GM21825 (cell line): Measurements from ENCODE around the gene RSPO3.

Experiments
- ATAC-seq: cut with Tn5 transposase; IDR thresholded peaks from one replicate; pipeline ENCODE4 v1.9.1; 2021; ENCODE audit warnings: mild to moderate bottlenecking, moderate library complexity; ENCODE audit not compliant: unreplicated experiment

The RSPO3 gene

DNA sequence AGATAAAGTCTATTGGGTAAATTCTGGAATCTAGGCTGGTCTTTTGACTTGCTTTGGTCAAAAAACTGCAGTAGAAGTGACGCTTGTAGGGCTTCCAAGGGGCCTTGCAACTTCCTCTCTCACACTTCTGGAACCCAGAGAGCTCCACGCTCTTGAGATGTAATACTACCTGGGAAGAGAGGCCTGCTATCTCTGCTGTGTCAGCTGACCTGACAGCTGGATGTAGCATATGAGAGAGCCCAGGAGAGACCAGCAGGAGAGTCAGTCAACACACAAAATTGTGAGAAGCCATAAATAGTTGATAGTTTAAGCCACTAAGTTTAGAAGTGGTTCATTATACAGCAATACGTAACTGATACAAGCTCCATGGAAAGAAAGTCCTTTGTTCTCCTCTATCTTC lies 7.8 kb upstream of the RSPO3 start:
- ATAC-seq: no peak

DNA sequence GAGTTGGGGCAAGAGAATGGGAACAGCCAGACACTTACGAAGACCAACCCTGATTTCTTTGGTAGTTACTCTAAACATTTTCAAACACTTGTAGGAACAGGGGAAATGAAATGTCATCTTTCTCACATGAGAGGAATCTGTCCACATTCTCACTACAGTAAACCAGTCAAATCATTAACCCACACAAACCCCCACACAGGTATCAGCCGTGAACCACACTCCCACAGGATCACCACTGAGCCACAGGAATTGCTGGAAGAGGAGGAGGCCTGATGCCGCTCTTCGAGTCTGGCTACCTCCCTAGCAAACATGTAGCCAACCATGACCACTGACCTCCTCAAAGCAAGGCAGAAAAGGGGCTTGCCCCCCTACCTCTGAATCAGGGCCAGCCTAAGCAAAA lies 6.9 kb upstream of the RSPO3 start:
- ATAC-seq: no peak

DNA sequence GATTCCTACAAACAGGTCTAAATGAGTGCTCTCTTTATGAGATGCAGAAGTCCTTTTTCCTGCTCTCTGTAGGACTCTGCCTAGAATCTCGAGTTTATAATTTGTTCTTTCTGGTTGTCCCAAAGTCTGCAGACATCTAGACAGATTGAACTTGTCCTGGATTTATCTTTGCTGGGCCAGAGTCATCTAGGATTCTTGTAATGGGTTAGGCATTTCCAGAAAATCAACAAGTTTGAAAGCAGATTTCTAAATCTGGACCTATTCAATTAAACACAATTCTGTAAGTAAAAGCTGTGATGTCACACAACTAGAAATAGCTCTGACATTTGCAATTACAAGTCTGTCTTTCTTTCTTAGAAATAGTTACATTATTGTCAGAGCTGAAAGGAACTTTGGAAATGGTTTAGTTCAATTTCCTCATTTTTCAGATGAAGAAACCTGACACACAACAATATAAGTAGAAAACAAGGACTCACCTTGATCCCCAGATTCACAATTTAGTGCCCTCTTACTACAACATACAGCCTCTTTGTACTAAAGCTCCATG lies 4.2 kb upstream of the RSPO3 start:
- no peak for ATAC-seq

DNA sequence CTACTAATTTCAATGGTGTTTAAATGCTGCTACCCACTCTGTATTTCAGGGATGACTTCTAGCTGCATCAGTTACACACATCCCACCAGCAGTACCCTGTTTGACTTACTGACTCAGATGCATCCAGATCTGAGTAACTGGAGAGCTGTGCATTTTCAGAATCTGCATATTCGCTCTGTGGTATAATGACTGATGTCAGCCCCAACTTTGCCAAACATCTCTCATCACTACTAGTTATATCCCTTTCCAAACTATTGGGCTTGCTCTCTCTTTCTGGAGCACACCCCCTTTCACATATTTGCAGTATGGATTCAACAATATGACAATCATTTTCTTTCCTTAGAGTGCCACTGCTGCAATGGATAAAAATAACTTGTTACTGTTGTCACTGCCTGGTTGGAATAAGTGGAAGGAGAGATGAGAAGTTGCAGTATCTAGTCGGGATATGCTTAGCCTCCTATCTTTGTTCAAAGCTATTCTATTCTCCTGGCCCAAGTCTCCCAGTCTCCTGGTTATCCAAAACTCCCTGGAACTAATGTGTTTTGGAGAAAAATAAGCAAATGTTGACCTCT lies 3.3 kb upstream of the RSPO3 start:
- no peak for ATAC-seq

DNA sequence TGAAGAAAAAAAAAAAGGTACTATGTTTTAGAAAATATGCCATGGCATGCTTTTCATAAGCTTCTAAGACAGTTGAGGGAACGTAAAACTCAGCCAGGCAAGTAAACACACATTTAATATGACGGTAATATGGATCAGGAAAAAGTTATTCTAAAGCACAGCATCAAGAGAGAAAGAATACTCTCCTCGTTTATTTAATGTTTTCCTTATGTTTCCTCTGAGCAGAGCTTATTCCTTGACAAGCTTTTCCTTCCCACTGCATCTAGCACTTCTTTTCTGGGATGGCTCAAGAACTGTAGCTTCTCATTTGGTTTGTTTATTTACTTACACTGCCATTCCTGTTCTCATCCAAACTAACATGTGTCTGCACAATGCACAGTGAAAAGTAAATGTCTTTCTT lies 2.7 kb upstream of the RSPO3 start:
- no peak for ATAC-seq

DNA sequence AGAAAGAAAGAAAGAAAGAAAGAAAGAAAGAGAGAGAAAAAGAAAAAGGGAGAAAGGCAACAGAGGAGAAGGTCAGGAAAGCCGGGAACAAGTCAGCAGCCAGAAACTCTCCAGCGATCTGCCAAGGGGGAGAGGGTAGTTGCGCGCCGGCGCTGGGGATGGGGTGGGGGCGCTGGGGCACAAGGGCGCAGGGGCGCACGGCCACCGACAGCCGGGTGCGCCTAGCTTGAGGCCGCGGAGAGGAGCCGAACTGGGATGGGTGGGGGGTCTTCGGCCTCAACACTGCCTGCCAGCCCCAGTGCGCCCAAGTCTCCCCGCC lies 533 bp upstream of the RSPO3 start:
- no peak for ATAC-seq

DNA sequence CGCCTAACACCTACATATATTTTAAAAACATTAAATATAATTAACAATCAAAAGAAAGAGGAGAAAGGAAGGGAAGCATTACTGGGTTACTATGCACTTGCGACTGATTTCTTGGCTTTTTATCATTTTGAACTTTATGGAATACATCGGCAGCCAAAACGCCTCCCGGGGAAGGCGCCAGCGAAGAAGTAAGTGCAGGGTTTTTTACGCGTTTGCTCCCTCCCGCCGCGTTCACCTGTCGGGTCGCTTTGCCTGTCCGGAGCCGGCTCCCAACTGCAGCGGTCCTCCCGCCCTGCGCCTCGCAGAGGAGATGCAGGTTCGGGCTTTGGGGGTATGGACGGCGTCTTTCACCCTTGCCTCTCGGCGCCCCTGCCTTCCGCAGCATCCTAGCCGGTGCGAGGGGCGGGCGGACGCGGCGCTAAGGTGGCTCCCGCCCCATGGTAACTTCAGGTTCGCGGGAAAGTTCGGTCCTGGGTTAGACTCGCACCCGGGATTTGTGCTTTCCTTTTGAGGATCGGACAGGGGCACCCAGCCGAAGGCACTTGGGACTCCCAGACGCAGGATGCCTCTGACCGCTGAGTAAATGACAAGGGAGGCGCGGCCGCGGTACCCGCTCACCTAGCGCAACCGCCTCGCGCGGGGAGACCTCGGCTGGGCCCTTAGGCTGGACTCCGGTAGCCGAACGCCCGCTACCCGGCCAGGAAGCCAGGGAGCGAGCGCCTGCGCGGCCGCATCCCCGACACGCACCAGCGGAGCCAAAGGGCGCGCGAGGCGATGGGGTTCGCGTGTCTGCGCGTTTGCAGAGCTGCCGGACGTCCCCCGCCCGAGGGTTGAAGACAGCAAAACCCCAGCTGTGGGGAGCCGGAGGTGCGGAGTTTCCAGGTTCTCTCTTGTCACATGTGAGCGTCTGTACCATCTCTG lies 891 bp downstream of the RSPO3 start:
- no peak for ATAC-seq

DNA sequence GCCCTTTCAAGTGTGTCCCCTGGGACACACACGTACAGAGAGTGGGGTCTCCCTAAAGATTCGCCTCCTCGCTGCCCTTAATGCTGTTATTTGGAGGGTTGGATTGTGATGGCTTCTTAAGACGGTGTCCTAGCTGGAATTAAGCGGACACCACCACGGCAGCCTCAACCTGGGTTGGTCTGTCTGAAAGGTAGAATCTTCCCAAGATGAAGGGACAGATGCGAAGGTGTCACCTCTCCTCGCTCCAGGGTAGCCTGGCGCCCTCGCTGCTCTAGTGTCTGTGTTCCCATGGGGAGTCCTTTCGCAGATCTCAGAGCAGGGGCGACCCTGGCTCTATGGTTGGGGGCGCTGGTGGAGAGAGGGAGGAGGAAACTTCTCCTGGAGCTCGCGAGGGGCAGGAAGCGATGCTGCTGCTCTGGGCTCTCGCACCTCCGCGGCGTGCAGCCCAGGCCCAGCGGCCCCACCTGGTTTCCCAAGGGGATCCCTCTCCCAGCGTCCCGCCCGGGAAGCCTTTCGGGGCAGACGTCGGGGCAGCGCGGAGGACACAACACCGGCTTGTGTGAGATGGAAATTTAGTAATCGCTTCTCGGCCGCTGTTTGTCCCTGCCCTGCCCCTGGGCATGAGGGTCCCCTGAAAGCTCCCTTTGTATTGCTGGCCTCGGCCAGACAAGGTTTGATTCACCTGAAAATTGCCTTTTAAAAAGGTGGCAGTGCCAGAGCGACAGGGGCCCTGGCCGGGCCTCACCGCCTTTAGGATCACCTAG lies 1.7 kb downstream of the RSPO3 start:
- ATAC-seq: no peak

DNA sequence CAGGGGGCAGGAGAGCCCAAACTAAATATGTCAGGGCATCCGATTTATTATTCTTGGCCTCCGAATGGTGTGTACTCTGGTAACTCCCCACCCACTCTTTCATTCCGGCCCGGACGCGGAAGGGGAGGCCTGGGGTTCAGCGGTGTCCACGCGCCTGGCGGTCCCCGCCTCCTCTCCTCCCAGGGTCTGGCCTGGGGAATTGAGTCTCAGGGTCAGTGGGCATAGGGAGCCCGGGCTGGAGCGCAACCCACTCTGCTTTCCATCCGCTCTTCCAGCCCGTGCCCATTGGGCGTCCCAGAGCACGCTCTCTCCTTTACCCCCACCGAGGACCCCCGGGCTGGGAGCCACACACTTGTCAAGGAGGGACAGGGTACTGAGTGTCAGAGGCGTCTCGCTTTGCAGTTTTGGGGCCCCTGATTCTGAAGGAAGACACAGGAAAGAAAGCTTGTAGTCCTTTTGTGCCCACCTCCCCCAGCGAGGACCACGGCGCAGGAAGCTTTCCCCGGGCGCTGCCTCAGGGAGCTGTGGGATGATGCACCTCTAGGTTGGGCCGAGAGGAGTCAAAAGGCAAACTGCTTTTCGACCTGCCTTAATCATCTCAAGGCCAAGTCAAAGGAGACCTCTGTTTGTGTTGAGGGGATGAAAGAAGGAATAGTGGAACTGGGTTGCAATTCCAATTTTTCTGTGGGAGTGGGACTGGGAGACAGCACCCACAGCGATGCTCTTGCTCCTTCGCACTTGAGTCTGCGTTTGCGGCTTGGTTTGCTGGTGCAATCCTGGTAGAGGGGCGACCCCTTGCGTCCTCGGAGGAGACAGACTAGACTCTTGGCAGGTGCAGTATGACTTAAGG lies 2.5 kb downstream of the RSPO3 start:
- ATAC-seq: peak; percentile 80

DNA sequence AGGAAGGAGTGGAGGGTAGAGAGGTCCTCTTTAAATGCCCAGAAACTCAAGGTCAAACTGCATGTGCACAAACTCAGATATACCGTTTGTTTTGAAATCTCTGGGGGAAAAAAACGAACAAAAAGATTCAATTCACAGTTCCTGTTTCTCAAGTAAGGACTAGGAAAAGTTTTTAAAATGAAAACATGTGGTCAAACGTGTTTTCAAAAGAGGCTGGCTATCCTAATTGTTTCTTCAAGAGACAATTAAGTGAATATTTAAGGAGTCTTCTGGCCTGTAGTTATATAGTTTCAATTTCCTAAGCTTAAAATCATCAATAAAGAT lies 3.1 kb downstream of the RSPO3 start:
- ATAC-seq: no peak

DNA sequence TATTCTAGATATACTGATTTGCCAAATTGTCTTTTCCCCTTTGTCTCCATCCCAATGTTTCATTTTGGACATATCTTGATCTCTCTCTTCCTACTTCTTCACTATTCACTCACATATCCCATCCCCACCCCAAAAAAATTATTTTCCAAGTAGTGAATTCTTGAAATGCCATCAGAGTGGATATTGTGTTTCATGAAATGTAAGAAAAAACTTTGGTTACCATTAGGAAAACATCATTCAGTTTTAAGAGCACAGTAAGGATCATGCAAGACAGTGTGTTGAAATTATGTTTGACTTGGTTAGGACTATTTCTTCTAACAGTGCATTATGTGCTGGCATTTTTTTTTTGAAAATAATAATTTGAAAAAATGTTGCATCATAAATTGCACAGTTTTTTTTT lies 5.7 kb downstream of the RSPO3 start:
- ATAC-seq: no peak

DNA sequence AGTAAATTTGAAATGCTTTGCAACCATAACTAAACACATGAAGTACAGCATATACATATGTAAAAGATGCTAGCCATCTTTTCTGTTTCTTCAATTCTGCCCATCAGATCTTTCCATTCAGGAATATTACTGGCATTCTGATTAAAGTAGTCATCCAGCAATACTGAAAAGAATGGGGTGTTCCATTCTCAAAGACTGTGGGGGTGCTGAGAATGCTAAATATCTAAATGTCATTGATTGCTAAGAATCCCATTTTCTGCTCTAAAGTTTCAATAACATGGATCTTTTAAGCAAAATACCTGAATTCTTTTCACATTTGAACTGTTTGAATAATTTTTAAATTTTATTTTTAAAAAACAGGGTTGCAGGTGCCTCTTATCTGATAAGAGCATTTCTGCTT lies 6.2 kb downstream of the RSPO3 start:
- ATAC-seq: no peak

DNA sequence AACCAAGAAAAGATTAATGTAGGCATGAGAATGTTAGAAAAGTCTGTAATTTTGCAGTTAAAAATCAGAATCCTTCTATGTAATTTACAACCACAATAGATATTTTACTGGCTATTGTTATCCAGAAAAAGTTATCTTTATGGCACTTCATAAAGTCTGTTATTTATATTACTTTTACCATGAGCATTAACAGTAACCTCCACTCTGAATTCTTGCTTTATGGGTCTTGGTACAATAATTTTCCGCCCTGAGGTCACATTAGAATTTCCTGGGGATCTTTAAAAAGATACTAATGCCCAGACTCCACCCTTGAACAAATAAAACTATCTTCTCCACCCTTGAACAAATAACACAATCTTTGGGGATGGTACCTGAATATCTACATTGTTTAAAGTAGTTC lies 9.6 kb downstream of the RSPO3 start:
- no peak for ATAC-seq

DNA sequence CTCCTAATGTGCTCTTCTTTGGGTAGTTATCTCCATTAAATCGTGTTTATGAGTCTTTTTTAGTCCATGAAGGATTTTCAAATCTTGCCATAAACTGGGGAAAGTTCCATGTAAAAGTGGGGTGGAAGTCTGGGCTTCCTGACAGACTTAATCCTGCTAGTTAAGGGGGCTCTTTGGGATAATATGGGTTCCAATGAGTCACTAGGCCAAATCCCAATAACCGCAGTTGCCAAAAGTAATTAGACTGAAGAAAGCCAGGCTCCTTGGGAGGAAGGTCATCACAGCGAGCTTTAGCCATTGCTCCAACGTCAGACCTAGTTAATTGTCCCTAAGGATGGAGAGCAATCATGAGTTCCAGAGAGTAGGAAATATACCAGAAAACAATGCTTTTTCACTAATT lies 10.8 kb downstream of the RSPO3 start:
- no peak for ATAC-seq

DNA sequence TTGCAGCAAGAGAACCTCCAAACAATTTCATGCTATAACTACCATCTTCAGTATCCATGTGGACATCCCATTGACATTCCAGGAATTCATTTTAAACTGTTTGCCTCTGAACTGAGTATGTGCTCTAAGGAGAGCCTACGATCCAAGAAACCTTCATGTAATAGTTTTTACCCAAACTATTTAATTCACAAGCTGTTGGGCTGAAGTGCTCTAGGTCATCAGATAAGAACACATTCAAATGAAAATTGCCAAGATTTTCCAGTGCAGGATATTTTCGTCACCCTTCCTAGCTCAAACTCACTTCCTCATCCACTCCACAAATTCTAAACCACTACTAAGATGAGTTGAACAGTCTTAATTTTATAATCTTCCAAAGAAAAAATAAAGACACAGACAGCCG lies 12.8 kb downstream of the RSPO3 start:
- ATAC-seq: no peak

DNA sequence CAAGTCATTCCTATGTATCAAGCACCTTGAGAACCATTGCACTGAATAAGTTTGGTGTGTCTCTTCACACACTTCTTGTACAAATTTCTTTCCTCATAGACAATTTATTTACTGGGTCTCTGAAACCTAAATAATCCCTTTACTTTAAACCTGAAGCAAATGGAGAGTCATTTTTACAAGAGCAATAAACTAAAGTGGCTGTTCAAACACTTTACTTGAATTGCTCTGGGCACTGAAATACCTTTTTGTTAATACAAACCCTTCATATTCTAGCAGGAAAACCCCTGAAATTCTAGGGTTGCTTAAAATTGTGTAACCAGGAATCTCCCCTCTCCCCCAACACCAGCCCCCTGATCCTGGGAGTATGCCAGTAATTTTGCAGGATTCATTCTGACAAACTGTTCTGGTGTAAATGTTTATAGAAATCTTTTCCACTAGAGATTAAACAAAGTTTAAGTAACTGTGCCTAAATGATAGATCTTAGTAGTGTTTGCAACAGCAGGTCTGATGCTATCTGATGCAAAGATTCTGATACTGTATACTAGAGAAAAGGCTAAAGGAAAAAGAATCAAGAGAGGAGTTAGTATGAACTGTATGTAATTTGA lies 13.4 kb downstream of the RSPO3 start:
- no peak for ATAC-seq

DNA sequence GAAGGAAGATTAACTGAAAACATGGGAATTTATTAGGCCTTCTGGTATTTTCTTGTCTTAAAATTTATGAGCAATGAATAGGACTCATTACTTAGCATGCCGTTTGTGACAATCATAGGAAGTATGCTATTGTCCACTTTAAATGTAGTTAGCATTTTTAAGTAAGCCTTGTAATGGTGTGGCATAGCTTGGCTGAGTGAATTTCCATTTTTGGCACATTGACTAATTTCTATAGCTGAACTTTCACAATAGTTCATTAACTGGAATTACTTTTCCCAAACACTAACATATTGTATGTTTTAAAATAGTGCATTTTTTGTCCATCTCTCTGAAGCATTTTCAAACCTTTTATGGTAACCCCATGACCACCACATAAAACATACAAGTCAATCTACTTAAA lies 15.7 kb downstream of the RSPO3 start:
- ATAC-seq: no peak

DNA sequence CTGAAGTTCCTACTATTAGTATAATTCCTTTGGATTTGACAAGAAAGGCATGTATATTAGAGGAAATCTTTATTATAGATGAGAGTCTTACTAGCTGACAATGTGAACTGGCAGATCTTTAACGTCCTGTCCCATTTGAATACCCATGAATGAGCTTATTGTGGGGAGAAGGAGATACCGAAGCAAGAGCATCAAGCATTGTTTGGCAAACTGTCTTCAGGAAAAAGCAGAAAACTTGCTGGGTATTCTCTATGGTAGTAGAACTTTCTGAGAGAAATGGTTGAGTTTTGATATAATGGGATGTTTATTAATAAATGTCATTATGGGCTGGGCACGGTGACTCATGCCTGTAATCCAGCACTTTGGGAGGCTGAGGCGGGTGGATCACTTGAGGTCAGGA lies 18.3 kb downstream of the RSPO3 start:
- no peak for ATAC-seq

DNA sequence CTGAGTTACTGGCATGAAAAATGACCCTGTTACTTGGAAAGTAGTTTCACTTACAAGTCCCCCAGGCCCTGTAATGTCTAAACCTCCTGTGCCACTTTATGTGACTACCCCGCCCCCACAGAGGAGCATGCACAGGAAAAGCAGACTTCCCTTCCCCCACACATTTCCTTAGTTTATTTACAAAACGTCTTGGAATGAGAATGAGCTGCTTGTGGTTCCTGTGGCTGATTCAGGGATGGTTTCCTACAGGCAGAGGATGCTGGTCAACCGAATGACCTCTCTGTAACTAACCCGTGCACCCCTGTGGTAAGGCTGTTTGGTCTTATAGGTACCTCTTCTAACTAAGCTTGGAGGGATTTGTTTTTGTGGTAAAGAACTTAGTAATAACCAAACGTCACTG lies 28.5 kb downstream of the RSPO3 start:
- ATAC-seq: no peak

DNA sequence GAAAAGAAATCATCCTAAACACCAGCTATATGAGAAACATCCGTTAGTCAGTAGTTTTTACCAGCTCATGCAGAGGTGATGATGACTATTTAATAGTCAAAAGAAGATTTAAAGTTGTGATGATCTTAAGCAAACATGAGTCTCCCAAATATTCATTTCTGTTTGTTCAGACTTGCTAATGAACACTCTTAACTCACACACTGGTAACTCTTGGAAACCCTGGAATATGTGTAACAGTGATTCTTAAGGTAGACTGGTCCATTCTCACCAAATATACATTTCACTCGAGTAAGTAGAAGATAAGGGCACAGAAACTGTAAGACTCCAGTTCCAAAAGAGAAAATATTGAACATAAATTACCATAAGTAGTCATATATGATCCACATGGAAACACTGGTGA lies 29.1 kb downstream of the RSPO3 start:
- no peak for ATAC-seq

DNA sequence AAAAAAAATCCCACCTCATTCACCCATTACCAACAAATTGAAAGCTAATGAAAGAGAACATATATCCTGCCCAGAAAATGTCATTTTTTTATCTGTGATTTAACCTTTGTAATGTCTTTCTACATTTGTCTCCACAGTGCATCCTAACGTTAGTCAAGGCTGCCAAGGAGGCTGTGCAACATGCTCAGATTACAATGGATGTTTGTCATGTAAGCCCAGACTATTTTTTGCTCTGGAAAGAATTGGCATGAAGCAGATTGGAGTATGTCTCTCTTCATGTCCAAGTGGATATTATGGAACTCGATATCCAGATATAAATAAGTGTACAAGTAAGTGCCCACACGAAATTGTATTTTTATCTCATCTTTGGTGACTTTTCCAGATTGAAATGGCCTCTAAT lies 30.0 kb downstream of the RSPO3 start:
- ATAC-seq: no peak
